Measurements from ENCODE around the gene MT1A. TPM values are rescaled to one million over a fixed set of nuclear protein-coding genes. Genes with fewer than 3 reads are reported as not detected.

The MT1A gene
- total RNA-seq, 2 experiments from 2014 or later: not detected

DNA sequence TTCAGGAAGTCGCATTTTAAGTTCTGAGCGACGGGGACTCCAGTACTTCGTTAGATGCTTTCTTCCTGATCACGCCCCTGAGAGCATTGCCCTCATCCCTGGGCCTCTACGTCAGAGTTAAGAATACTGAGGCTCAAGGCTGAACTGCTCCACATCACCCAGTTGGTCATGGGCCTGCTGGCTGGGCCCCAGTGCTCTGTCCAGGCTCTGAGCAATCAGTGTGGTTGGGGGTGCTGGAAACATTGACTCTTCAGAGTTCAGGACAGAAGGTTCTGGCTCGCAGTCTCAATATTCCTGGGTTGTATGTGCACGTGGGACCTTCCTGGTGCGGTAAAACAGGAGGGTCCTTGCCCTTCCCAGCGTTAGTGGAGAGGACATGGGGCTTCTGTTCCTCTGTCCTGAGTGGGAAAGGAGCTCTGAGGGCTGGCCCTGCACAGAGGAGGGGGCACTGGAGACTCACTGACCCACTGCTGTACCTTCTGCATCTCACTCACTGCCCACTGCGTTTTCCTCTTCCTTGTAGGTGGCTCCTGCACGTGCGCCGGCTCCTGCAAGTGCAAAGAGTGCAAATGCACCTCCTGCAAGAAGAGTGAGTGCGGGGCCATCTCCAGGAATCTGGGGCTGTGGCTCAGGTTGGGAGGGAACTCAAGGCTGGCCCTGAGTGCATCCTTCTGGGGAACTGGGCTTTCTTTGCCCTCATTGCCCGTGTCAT is 12.4 kb upstream of the MT1A start:
- H3K9me3 Mint-ChIP-seq: no peaks in the 10 kb centered on the region
- peak overlapping the region; percentile 56 for H3K27ac Mint-ChIP-seq
- CTCF ChIA-PET: interaction anchor here (0.8 to 3.7 kb wide), 11 partner anchors 12 to 76 kb away, joined by 3 to 19 read pairs (median 4); partner anchors contain the start of gene MT2A
- H3K27me3 Mint-ChIP-seq: peaks cover 51% of the 10 kb centered on the region
- DNase-seq: no peak
- H3K4me1 Mint-ChIP-seq: peaks cover 14% of the 10 kb centered on the region
- H3K4me3 Mint-ChIP-seq: peak overlapping the region; percentile 72
- POLR2A ChIA-PET: interaction anchor here (0.7 to 4.8 kb wide), 15 partner anchors 9 to 559 kb away, joined by 3 to 96 read pairs (median 5); partner anchors contain the start of genes MT1A, MT1X, MT2A and PSME3IP1
- H3K36me3 Mint-ChIP-seq (ENCODE audit: low read depth): no peaks in the 10 kb centered on the region

DNA sequence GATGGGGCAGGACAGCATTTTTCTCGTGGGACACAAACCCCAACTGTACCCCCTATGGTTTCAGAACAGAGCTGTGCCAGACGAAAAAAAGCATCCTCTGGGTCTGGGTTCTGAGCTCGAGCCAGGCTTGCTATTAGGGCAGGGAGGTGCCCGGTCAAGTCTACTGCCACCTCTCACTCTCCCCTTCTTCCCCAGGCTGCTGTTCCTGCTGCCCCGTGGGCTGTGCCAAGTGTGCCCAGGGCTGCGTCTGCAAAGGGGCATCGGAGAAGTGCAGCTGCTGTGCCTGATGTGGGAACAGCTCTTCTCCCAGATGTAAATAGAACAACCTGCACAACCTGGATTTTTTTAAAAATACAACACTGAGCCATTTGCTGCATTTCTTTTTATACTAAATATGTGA is 11.8 kb upstream of the MT1A start:
- Mint-ChIP-seq H3K9me3 (no peaks in the 10 kb centered on the region), H3K4me3 (no peak overlapping the region), H3K4me1 (peaks cover 14% of the 10 kb centered on the region), H3K27me3 (peaks cover 56% of the 10 kb centered on the region), H3K27ac (no peak overlapping the region), H3K36me3 (ENCODE audit: low read depth) (no peaks in the 10 kb centered on the region)
- CTCF ChIA-PET: interaction anchor here (1.0 to 3.7 kb wide), 2 partner anchors 17 to 76 kb away, joined by 3 to 19 read pairs; no protein-coding TSS in a partner anchor
- POLR2A ChIA-PET: interaction anchor here (0.7 to 4.8 kb wide), 5 partner anchors 10 to 56 kb away, joined by 3 to 96 read pairs (median 12); partner anchors contain the start of genes MT1X and MT2A
- DNase-seq: no peak

DNA sequence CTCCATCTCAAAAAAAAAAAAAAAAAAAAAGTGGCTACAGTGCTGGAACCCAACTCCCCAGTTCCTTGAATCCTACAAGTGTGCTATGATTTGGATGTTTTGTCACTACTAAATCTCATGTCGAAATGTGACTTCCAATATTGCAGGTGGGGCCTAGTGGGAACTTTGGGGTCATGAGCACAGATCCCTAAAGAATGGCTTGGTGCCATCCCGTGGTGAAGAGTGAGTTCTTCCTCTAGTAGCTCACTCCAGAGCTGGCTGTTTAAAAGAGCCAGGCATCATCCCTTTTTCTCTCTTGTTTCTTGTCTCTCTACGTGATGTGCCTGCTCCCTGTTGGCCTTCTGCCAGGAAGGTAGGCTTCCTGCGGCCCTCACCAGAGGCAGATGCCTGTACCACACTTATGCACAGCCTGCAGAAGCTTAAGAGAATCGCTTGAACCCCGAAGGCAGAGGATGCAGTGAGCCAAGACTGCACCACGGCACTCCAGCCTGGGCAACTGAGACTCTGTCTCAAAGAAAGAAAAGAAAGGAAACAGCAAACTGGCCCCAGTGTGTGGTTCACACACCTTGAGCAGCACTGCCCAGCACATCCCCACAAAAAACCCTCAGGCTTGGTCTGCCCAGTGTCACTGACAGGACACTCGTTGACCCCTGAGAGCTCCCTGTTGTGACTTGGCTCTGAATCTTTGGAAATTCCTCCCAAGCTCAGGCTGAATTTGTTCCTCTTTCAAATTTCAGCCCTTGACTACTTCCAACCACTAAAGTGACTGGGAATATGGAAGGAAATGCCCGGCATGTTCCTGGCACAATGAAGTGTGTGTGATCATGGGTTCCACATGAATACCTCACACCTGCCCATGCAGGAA is 9.7 kb upstream of the MT1A start:
- Mint-ChIP-seq H3K36me3 (ENCODE audit: low read depth) (no peaks in the 10 kb centered on the region), H3K27ac (no peak overlapping the region), H3K4me3 (no peak overlapping the region), H3K9me3 (no peaks in the 10 kb centered on the region), H3K4me1 (peaks cover 22% of the 10 kb centered on the region), H3K27me3 (peaks cover 66% of the 10 kb centered on the region)
- ChIA-PET POLR2A (no interaction called here), CTCF (no interaction called here)
- no peak for DNase-seq

DNA sequence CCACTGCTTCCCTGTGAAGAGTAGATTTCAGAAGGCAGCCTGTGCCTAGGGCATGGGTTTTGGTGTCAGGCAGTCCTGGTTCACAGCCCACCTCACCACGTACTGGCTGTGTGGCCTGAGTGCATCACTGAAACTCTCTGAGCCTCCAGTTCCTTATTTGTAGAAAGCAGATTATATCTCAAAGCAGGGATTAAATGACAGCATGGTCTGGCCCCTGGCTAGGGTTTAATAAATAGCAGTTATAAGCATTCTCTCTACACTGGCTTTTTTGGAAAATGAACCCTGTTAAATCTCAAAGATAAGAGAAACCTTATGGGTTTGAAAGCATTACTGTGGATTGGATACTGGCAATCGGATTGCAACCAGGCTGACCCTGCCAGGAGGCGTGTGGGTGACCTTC is 8.9 kb upstream of the MT1A start:
- peaks cover 20% of the 10 kb centered on the region for H3K4me1 Mint-ChIP-seq
- H3K9me3 Mint-ChIP-seq: no peaks in the 10 kb centered on the region
- peaks cover 71% of the 10 kb centered on the region for H3K27me3 Mint-ChIP-seq
- H3K27ac Mint-ChIP-seq: no peak overlapping the region
- H3K4me3 Mint-ChIP-seq: no peak overlapping the region
- no peaks in the 10 kb centered on the region for H3K36me3 Mint-ChIP-seq (ENCODE audit: low read depth)
- ChIA-PET POLR2A (interaction anchor here (2.3 to 2.5 kb wide), 2 partner anchors 12 to 53 kb away, joined by 5 to 9 read pairs; partner anchors contain the start of gene MT1X), CTCF (interaction anchor here (0.9 to 1.4 kb wide), 2 partner anchors 17 to 72 kb away, joined by 3 to 6 read pairs; no protein-coding TSS in a partner anchor)
- DNase-seq: no peak

DNA sequence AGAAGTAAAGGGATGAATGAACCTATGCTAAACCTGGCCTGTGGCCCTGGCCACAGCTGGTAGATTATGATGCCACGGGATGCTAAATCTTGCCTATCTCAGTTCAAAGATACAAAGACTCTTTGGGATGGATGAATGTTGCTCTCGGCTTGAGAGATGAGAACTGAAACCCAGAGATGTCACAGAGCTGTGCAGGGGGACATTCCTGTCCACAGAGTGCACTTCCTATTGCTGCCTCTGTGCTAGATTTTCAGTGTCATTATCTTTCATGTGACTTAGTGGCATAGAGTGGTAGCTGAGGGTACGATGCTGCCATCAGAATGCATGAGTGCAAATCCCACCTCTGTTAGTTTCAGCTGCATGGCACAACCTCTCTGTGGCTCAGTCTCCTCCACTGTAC is 8.3 kb upstream of the MT1A start:
- peaks cover 73% of the 10 kb centered on the region for H3K27me3 Mint-ChIP-seq

DNA sequence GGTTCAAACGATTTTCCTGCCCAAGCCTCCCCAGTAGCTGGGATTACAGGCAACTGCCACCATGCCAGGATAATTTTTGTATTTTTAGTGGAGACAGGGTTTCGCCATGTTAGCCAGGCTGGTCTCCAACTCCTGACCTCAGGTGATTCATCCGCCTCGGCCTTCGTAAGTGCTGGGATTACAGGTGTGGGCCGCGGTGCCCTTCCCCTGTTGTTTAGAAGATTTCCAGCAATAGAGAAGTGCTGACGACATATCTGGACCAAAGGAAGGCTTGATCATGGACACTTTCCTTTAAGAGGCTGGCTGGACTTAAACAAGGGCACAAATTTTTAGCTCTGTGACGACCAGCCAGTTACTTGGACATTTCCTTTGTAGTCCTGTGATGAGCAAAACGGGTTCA is 7.3 kb upstream of the MT1A start:
- H3K36me3 Mint-ChIP-seq (ENCODE audit: low read depth): no peaks in the 10 kb centered on the region
- POLR2A ChIA-PET: interaction anchor here (2.3 to 2.5 kb wide), 2 partner anchors 14 to 51 kb away, joined by 5 to 9 read pairs; partner anchors contain the start of gene MT1X

More for the DNA sequence above, 8.3 kb upstream of the MT1A start:
- H3K9me3 Mint-ChIP-seq: no peaks in the 10 kb centered on the region
- ChIA-PET CTCF (interaction anchor here (0.9 to 1.4 kb wide), 2 partner anchors 17 to 72 kb away, joined by 3 to 6 read pairs; no protein-coding TSS in a partner anchor), POLR2A (interaction anchor here (2.3 to 2.5 kb wide), 2 partner anchors 13 to 52 kb away, joined by 5 to 9 read pairs; partner anchors contain the start of gene MT1X)
- no peaks in the 10 kb centered on the region for H3K36me3 Mint-ChIP-seq (ENCODE audit: low read depth)
- H3K4me1 Mint-ChIP-seq: peaks cover 21% of the 10 kb centered on the region
- no peak for DNase-seq
- no peak overlapping the region for H3K4me3 Mint-ChIP-seq
- H3K27ac Mint-ChIP-seq: no peak overlapping the region

DNA sequence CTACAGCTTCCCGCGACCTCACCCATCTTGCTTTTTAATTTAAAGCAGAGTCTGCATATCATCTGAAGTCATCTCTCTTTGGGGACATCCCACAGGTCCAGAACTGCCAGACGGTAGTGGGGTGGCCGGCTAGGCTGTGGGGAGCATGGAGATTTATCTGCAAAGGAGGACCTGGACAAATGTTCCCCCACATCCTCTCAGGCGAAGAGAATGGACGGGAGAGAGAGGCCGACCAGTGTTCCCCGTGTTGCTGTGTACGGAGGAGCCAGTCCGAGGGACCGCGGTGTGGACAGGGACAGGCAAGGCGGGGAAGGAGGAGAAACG is 6.7 kb upstream of the MT1A start:
- peaks cover 74% of the 10 kb centered on the region for H3K27me3 Mint-ChIP-seq
- CTCF ChIA-PET: interaction anchor here (1.7 kb wide), 1 partner anchor 12 kb away, joined by 6 read pairs; no protein-coding TSS in a partner anchor
- no peak for DNase-seq
- peaks cover 26% of the 10 kb centered on the region for H3K4me1 Mint-ChIP-seq
- no peaks in the 10 kb centered on the region for H3K36me3 Mint-ChIP-seq (ENCODE audit: low read depth)
- peak overlapping the region; percentile 30 for H3K4me3 Mint-ChIP-seq
- no peak overlapping the region for H3K27ac Mint-ChIP-seq
- no peaks in the 10 kb centered on the region for H3K9me3 Mint-ChIP-seq
- POLR2A ChIA-PET: interaction anchor here (2.3 to 2.5 kb wide), 2 partner anchors 15 to 51 kb away, joined by 5 to 9 read pairs; partner anchors contain the start of gene MT1X

More for the DNA sequence above, 7.3 kb upstream of the MT1A start:
- peaks cover 73% of the 10 kb centered on the region for H3K27me3 Mint-ChIP-seq
- DNase-seq: no peak
- no peak overlapping the region for H3K27ac Mint-ChIP-seq
- H3K9me3 Mint-ChIP-seq: no peaks in the 10 kb centered on the region
- peaks cover 20% of the 10 kb centered on the region for H3K4me1 Mint-ChIP-seq
- H3K4me3 Mint-ChIP-seq: no peak overlapping the region
- CTCF ChIA-PET: interaction anchor here (1.4 to 1.7 kb wide), 2 partner anchors 13 to 71 kb away, joined by 6 read pairs; no protein-coding TSS in a partner anchor

DNA sequence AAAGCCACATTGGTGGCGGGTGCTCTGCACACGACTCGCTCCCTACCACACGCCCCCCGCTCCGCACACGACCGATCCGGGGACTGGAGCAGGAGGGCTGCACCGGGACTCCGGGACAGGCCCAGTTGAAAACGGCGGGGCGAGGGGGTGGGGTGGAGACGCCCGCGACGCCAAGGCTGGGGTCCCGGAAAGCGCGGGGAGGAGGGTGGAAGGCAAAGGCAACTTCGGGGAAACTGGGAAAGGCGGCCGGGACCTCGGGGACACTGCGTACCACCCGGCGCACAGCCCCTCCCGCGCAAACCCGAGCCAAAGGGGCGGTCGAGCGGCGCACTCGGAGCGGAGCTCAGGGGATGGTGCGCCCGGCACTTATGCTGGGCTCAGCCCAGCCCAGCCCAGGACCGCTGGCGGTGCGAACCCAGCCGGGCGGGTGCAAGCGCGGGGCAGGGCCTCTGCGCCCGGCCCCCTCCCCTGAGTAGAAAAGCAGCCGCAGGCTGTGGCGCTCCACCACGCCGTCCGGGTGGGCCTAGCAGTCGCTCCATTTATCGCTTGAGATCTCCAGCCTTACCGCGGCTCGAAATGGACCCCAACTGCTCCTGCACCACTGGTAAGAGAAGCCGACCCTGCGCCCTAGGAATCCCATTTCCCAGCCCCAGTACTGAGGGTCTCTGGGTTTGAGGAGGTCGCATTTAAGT is 6.2 kb upstream of the MT1A start, which contains the start of gene MT1M:
Gene MT1M (plus strand): TSS at position 504 of the 692 bp plus-strand sequence. CDS start 73 bp downstream, at position 577.
- Mint-ChIP-seq H3K4me1 (peaks cover 27% of the 10 kb centered on the region), H3K27me3 (peaks cover 74% of the 10 kb centered on the region), H3K27ac (no peak within 1 kb of the TSS), H3K9me3 (no peaks in the 10 kb centered on the region), H3K4me3 (peak within 1 kb of the TSS; percentile 30), H3K36me3 (ENCODE audit: low read depth) (no peaks in the 10 kb centered on the region)
- POLR2A ChIA-PET: interaction anchor here (2.5 kb wide), 1 partner anchor 15 kb away, joined by 5 read pairs; no protein-coding TSS in a partner anchor
- DNase-seq: no peak
- CTCF ChIA-PET: interaction anchor here (1.7 kb wide), 1 partner anchor 11 kb away, joined by 6 read pairs; no protein-coding TSS in a partner anchor

DNA sequence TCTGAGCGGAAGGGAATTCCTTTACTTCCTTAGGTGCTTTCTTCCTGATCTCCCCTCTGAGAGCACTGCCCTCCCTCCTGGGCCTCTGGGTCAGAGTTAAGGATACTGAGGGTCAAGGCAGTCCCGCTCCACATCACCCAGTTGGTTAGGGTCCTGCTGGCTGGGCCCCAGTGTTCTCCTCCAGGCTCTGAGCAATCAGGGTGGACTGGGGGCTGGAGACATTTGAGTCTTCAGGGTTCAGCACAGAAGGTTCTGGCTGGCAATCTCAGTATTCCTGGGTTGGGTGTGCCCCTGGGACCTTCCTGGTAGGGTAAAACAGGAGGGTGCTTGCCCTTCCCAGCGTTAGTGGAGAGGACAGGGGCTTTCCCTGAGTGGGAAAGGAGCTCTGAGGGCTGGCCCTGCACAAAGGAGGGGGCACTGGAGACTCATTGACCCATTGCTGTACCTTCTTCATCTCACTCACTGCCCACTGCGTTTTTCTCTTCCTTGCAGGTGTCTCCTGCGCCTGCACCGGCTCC is 5.6 kb upstream of the MT1A start:
- H3K4me1 Mint-ChIP-seq: peaks cover 32% of the 10 kb centered on the region
- no peaks in the 10 kb centered on the region for H3K36me3 Mint-ChIP-seq (ENCODE audit: low read depth)
- DNase-seq: no peak
- no peak overlapping the region for H3K4me3 Mint-ChIP-seq
- POLR2A ChIA-PET: no interaction called here
- H3K27me3 Mint-ChIP-seq: peaks cover 80% of the 10 kb centered on the region
- no peaks in the 10 kb centered on the region for H3K9me3 Mint-ChIP-seq
- H3K27ac Mint-ChIP-seq: no peak overlapping the region
- CTCF ChIA-PET: interaction anchor here (1.0 kb wide), 1 partner anchor 11 kb away, joined by 3 read pairs; no protein-coding TSS in a partner anchor

DNA sequence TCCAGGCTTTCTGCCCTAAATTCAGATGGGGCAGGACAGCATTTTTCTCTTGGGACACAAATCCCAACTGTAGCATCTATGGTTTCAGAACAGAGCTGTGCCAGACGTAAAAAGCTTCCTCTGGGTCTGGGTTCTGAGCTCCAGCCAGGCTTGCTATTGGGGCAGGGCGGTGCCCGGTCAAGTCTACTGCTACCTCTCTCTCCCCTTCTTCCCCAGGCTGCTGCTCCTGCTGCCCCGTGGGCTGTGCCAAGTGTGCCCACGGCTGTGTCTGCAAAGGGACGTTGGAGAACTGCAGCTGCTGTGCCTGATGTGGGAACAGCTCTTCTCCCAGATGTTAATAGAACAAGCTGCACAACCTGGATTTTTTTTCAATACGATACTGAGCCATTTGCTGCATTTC is 4.9 kb upstream of the MT1A start:
- POLR2A ChIA-PET: interaction anchor here (1.2 kb wide), 1 partner anchor 49 kb away, joined by 5 read pairs; the partner anchor contains the start of gene MT1X
- Mint-ChIP-seq H3K27ac (no peak overlapping the region), H3K4me1 (peaks cover 35% of the 10 kb centered on the region)

DNA sequence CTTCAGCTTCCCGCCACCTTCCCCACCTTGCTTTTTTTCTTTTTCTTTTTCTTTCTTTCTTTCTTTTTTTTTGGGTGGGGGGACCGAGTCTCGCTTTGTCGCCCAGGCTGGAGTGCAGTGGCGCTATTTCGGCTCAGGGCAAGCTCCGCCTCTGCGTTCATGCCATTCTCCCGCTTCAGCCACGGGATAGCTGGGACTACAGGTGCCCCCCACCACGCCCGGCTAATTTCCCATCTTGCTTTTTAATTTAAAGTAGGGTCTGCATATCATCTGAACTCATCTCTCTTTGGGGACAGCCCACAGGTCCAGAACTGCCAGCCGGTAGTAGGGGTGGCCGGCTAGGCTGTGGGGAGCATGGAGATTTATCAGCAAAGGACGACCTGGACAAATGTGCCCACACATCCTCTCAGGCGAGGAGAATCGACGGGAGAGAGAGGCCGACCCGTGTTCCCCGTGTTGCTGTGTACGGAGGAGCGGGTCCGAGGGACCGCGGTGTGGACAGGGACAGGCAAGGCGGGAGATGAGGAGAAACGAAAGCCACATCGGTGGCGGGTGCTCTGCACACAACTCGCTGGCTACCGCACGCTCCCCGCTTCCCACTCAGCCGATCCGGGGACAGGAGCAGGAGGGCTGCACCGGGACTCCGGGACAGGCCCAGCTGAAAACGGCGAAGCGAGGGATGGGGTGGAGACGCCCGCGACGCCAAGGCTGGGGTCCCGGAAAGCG is 3.6 kb upstream of the MT1A start:
- Mint-ChIP-seq H3K27me3 (peaks cover 91% of the 10 kb centered on the region), H3K9me3 (no peaks in the 10 kb centered on the region), H3K27ac (no peak overlapping the region), H3K4me1 (peaks cover 37% of the 10 kb centered on the region), H3K4me3 (peak overlapping the region; percentile 34), H3K36me3 (ENCODE audit: low read depth) (no peaks in the 10 kb centered on the region)
- ChIA-PET POLR2A (interaction anchor here (1.2 kb wide), 1 partner anchor 10 kb away, joined by 6 read pairs; the partner anchor contains the start of gene MT1E), CTCF (interaction anchor here (1.1 kb wide), 1 partner anchor 10 kb away, joined by 3 read pairs; the partner anchor contains the start of gene MT1E)
- DNase-seq: no peak

More for the DNA sequence above, 4.9 kb upstream of the MT1A start:
- Mint-ChIP-seq H3K9me3 (no peaks in the 10 kb centered on the region), H3K27me3 (peaks cover 83% of the 10 kb centered on the region), H3K4me3 (no peak overlapping the region), H3K36me3 (ENCODE audit: low read depth) (no peaks in the 10 kb centered on the region)
- no peak for DNase-seq
- CTCF ChIA-PET: interaction anchor here (1.0 kb wide), 1 partner anchor 10 kb away, joined by 3 read pairs; no protein-coding TSS in a partner anchor

Data from activated CD4-positive, alpha-beta memory T cell treated with anti-CD3 and anti-CD28 coated beads, Interleukin-2, amount 10 ng/mL, durations not matched to agents 7 days and 5 days (primary cell).